ENCODE data around the gene ANGPTL4.
"Not testable (repeated sequence)": the region's sequence is repeated elsewhere in the genome, so short reads cannot be mapped to it uniquely, and the experiment has no call there.

The ANGPTL4 gene

DNA sequence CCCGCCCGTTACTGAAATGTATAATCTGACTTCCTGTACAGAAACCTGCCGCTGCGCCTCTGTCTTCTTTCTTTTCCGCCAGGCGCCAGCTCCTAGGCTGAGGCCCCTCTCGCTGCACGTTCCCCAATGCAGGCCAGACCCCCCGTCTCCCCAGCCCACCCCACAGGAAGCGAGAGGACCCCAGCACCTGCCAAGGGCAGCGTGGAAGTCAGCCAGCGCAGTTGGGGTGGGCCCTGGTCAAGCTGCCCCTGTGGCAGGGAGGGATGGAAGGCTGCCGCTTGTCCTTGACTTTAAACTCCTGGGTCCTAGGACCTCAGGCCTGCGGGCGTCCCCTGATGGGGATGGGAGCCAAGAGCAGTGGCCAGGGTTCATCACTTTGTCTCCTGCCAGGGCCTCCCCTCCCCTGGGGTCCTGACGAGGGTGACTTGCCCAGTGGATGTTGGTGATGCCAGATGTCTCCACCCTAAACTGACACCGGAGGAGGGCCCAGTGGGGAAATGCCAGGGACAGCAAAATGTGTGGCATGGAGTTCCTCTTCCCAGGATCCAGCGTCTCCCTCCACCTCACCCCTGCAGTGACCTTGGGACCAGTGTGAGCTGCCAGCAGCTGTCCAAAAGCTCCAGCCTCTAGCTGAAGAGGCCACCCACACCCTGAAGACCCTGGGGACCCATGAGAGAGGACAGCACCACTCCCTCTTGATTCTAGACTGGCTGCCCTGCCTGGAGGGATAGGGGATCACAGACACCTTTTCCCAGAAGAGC lies 40.6 kb downstream of the ANGPTL4 start:
- no peak overlapping the region for H3K4me3 ChIP-seq (ENCODE audit: low read length)
- no peak for DNase-seq (ENCODE audit: low read depth)
- TF ChIP-seq, protein P1, sequence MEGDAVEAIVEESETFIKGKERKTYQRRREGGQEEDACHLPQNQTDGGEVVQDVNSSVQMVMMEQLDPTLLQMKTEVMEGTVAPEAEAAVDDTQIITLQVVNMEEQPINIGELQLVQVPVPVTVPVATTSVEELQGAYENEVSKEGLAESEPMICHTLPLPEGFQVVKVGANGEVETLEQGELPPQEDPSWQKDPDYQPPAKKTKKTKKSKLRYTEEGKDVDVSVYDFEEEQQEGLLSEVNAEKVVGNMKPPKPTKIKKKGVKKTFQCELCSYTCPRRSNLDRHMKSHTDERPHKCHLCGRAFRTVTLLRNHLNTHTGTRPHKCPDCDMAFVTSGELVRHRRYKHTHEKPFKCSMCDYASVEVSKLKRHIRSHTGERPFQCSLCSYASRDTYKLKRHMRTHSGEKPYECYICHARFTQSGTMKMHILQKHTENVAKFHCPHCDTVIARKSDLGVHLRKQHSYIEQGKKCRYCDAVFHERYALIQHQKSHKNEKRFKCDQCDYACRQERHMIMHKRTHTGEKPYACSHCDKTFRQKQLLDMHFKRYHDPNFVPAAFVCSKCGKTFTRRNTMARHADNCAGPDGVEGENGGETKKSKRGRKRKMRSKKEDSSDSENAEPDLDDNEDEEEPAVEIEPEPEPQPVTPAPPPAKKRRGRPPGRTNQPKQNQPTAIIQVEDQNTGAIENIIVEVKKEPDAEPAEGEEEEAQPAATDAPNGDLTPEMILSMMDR (conservative IDR thresholded peaks at IDR 0.05; ENCODE audit: low read length): no peak

DNA sequence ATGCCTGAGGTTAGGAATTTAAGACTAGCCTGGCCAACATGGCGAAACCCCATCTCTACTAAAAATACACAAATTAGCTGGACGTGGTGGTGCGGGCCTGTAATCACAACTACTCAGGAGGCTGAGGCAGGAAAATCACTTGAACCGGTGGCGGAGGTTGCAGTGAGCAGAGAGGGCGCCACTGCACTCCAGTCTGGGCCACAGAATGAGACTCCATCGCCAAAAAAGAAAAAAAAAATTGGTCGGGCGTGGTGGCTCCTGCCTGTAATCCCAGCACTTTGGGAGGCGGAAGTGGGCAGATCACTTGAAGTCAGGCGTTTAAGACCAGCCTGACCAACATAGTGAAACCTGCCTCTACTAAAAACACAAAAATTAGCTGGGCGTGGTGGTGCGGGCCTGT lies 46.8 kb downstream of the ANGPTL4 start:
- H3K4me3 ChIP-seq (ENCODE audit: low read length); DNase-seq (ENCODE audit: low read depth): not testable (repeated sequence)

DNA sequence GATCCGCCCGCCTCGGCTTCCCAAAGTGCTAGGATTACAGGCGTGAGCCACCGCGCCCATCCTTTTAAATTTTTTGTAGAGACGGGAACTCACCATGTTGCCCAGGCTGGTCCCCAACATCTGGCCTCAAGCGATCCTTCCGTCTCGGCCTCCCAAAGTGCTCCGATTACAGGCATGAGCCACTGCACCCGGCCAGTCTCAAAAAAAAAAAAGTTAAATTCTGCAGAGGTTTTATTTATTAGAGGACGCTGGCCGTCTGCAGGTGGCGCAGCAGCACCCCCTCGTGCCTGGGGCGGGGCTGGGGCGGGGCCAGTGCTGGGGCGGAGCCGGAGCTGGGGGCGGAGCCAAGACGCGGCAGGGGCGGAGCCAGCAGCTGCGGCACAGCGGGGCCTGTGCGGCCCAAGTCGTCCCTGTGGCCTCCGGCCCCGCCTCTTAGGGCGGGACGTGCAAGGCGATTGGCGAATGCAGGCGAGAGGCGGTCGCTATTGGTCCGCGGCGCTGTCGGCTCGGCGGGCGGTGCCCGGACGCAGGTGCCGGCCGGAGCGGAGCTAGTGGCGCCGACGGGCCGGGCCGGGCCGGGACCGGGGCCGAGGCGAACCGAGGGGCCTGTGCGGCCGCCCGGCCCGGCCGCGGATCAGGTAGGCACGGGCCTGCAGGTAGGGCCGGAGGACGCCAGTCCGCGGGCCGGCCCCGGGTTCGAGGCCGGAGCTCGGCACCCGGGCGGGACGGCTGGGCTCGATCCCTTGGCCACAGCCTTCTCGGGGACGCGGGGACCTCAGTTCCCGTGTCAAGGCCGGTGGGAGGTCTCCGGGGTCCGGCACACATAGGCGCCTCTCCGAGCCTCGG lies 49.1 kb downstream of the ANGPTL4 start, which contains the start of gene MARCHF2:
Gene MARCHF2, plus strand, starts transcription at position 523 of the 846 bp plus-strand sequence. CDS start 8,536 bp downstream, outside the sequence.
- DNase-seq (ENCODE audit: low read depth): peak; percentile 96
- TF ChIP-seq, protein P1 (conservative IDR thresholded peaks at IDR 0.05; ENCODE audit: low read length): peak; percentile 52
- H3K4me3 ChIP-seq (ENCODE audit: low read length): peak within 1 kb of the TSS; percentile 71

DNA sequence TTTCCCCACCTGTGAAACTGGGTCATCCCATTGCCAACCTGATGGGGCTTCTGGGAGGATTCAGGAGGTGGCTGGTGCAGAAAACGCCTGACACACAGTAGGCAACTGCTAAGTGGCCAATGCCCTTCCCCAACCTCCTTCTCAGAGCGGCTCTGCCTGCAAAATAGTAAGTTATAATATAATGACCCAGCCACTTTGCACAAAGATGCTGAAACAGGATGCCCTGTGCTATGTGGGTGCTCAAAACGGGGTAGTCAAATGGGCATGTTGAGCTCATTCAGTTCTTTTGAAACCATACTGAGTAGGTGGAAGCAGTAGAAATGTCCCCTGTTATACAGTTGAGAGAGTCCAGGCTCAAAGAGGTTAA lies 49.7 kb downstream of the ANGPTL4 start:
- no peak for DNase-seq (ENCODE audit: low read depth)
- TF ChIP-seq, protein P1 (conservative IDR thresholded peaks at IDR 0.05; ENCODE audit: low read length): no peak
- H3K4me3 ChIP-seq (ENCODE audit: low read length): peak overlapping the region; percentile 71

DNA sequence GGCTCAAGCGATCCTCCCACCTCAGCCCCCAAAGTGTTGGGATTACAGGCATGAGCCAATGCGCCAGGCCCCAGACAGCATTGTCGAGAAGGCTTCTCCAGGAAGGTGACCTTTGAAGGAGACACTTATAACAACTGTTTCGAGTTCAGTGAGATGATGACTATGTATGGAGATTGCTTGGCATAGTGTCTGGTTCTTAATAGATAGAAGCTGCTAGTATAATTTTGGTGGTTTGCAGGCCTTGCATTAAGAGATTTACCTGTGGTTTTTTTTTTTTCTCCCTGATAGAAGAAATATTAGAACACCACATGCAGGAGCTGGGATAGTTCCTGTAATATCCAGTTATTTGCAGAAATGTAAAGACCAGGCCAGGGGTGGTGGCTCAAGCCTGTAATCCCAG lies 52.8 kb downstream of the ANGPTL4 start:
- DNase-seq (ENCODE audit: low read depth): no peak
- TF ChIP-seq, protein P1 (conservative IDR thresholded peaks at IDR 0.05; ENCODE audit: low read length): no peak
- H3K4me3 ChIP-seq (ENCODE audit: low read length): no peak overlapping the region

DNA sequence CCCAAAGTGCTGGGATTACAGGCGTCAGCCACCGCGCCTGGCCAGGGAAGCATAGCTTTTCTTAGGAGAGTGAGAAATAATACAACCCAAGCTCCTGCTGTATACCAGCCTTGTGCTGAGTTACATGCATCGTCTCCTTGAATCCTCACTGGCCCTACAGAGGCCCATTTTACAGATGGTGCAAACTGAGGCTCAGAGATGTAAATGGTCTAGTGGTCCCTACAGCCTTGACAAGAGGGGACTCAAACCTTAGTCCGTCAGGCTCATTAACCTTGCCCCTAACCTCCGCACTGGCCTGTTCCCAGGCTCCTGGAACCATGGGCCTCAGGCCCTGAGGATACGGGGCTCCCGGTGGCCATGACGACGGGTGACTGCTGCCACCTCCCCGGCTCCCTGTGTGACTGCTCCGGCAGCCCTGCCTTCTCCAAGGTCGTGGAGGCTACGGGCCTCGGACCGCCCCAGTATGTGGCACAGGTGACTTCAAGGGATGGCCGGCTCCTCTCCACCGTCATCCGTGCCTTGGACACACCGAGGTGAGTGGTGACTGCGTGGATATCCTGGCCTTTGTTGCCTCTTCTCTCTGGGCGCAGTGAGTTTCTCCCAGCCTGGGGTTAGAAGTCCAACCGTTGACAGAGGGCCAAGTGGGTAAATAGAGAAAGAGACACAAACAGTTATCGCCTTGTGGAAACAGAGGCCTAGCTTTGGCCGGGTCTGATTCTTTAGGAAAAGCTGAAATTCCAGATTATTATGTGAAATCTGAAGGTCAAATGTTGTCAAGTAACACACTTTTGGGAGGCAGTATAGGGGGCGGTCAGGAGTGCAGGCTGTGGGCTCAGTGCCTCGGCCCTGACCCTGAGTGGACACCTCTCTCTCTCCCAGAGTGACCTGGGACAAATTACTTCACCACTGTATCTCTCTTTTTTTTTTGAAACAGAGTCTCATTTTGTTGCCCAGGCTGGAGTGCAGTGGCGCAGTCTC lies 57.8 kb downstream of the ANGPTL4 start:
- no peak overlapping the region for H3K4me3 ChIP-seq (ENCODE audit: low read length)
- DNase-seq (ENCODE audit: low read depth): no peak
- TF ChIP-seq, protein P1 (conservative IDR thresholded peaks at IDR 0.05; ENCODE audit: low read length): no peak

DNA sequence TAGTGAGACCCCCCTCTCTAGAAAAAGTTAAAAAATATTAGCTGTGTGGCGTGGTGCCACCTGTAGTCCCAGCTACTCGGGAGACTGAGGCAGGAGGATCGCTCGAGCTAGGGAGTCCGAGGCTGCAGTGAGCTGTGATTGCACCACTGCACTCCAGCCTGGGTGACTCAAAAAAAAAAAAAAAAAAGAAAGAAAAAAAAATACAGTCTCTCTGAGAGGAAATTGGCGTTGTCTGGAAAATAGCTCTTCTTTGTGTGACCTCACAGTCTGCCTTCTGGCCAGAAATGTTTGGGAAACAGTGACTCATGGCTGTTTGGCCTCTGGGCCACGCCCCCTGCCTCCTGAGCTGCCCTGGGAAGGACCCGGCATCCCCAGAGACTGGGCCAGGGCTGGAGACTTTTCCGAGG lies 59.9 kb downstream of the ANGPTL4 start:
- no peak overlapping the region for H3K4me3 ChIP-seq (ENCODE audit: low read length)
- peak; percentile 98 for DNase-seq (ENCODE audit: low read depth)
- TF ChIP-seq, protein P1 (conservative IDR thresholded peaks at IDR 0.05; ENCODE audit: low read length): no peak
